Adrenal gland (tissue), 5 donors: Measurements from ENCODE around the gene GUCY2C.

Experiments
- POLR2A ChIP-seq, 2 donors: fragments of 450-650 bp; IDR thresholded peaks; one replicate each; pipeline ENCODE4 v1.6.1; 2017; ENCODE audit warnings: antibody characterized with exemption in 2 of 2, mild to moderate bottlenecking in 2 of 2, moderate library complexity in 1 of 2
- TF ChIP-seq, protein P1 (sequence below), 6 experiments: fragments of 450-650 bp in 4 of 6; fragments of 200-600 bp in 2 of 6; sonication (generic) in 1 of 6; IDR thresholded peaks; 1 replicate in 5 of 6; 2 replicates in 1 of 6; pipeline versions ENCODE4 v1.5.1 to v1.8.0; 2016 to 2021; ENCODE audit warnings: antibody characterized with exemption in 6 of 6, mild to moderate bottlenecking in 2 of 6, moderate library complexity in 1 of 6
- donor health status: DM: no; HTN: no; CAD: no.

DNA sequence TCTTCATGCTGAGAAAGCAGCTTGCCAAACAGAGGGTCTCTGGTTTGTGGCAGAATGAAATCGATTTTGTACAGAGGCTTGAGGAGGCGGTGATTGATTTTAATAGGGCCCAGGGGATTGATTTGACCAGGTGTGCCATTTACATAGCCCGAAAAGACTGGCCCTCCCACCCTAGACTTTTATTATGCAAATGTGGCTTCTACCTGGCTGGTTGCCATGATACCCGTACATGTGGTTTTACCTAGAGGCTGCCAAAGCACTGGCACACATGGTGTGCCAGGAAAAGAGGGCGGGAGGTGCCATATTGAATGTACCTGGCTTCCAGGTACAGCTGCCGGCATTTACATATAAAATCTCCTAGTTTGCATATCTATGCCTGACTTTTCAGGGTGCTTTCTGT is 18.0 kb upstream of the GUCY2C start:
- TF ChIP-seq, protein P1, sequence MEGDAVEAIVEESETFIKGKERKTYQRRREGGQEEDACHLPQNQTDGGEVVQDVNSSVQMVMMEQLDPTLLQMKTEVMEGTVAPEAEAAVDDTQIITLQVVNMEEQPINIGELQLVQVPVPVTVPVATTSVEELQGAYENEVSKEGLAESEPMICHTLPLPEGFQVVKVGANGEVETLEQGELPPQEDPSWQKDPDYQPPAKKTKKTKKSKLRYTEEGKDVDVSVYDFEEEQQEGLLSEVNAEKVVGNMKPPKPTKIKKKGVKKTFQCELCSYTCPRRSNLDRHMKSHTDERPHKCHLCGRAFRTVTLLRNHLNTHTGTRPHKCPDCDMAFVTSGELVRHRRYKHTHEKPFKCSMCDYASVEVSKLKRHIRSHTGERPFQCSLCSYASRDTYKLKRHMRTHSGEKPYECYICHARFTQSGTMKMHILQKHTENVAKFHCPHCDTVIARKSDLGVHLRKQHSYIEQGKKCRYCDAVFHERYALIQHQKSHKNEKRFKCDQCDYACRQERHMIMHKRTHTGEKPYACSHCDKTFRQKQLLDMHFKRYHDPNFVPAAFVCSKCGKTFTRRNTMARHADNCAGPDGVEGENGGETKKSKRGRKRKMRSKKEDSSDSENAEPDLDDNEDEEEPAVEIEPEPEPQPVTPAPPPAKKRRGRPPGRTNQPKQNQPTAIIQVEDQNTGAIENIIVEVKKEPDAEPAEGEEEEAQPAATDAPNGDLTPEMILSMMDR (IDR thresholded peaks at IDR 0.05), result no peak
- TF ChIP-seq POLR2A (IDR thresholded peaks at IDR 0.05), result no peak
